HepG2 (cell line): ENCODE measurements around the gene LRIG1. TPM values are rescaled to one million over a fixed set of nuclear protein-coding genes. Genes with fewer than 3 reads are reported as not detected.

Experiments used
- CBX5 ChIP-seq: sonication (generic); formaldehyde crosslinking; IDR thresholded peaks from 2 replicates; pipeline ENCODE4 v1.4.0; 2020; ENCODE audit warnings: missing genetic modification reagents, borderline replicate concordance
- FIP1L1 ChIP-seq: fragments of 200-400 bp; formaldehyde crosslinking; IDR thresholded peaks from 2 replicates; pipeline ENCODE4 v1.6.1; 2018; ENCODE audit warnings: low read depth, mild to moderate bottlenecking, low read length, moderate library complexity, borderline replicate concordance; ENCODE audit not compliant: insufficient read depth
- FLYWCH1 ChIP-seq: sonication (generic); formaldehyde crosslinking; IDR thresholded peaks from 2 replicates; pipeline ENCODE4 v1.8.1; 2023; ENCODE audit warnings: mild to moderate bottlenecking, missing genetic modification reagents
- FOXA3 ChIP-seq: IDR thresholded peaks from 2 replicates; pipeline ENCODE4 v1.6.1; 2016; ENCODE audit warnings: missing genetic modification reagents, missing compliant biosample characterization
- GATAD2A ChIP-seq: IDR thresholded peaks from 2 replicates; pipeline ENCODE4 v1.6.1; 2016
- GLI4 ChIP-seq: sonication (generic); formaldehyde crosslinking; IDR thresholded peaks from 2 replicates; pipeline ENCODE4 v1.5.1; 2020; ENCODE audit warnings: missing genetic modification reagents, mild to moderate bottlenecking, moderate library complexity, borderline replicate concordance
- KLF13 ChIP-seq: sonication (generic); formaldehyde crosslinking; IDR thresholded peaks from 2 replicates; pipeline ENCODE4 v1.4.0; 2020; ENCODE audit warnings: mild to moderate bottlenecking, missing genetic modification reagents
- NONO ChIP-seq, 2 experiments: fragments of 450-650 bp in 1 of 2; sonication (generic) in 1 of 2; formaldehyde crosslinking in 1 of 2; IDR thresholded peaks in 1 of 2; conservative IDR thresholded peaks in 1 of 2; 2 replicates each; pipeline versions ENCODE4 v1.6.1 to v1.8.0; 2017 to 2022; ENCODE audit warnings: mild to moderate bottlenecking in 1 of 2, missing genetic modification reagents in 1 of 2, moderate library complexity in 1 of 2
- PLRG1 ChIP-seq: fragments of 450-650 bp; conservative IDR thresholded peaks from 2 replicates; pipeline ENCODE4 v1.6.1; 2016
- TCF12 ChIP-seq, 2 experiments: fragments of 450-650 bp in 1 of 2; sonication (generic) in 1 of 2; formaldehyde crosslinking in 1 of 2; IDR thresholded peaks; 2 replicates each; pipeline versions ENCODE4 v1.6.1 to v1.8.0; 2017 to 2022; ENCODE audit warnings: antibody characterized with exemption in 1 of 2, mild to moderate bottlenecking in 1 of 2, missing genetic modification reagents in 1 of 2, moderate library complexity in 1 of 2
- ZNF382 ChIP-seq: sonication (generic); formaldehyde crosslinking; IDR thresholded peaks from 2 replicates; pipeline ENCODE4 v1.5.0; 2020; ENCODE audit warnings: missing genetic modification reagents, mild to moderate bottlenecking, borderline replicate concordance
- ZNF616 ChIP-seq: sonication (generic); formaldehyde crosslinking; IDR thresholded peaks from 2 replicates; pipeline ENCODE4 v1.5.0; 2020; ENCODE audit warnings: low read depth, mild to moderate bottlenecking, missing genetic modification reagents
- ZNF747 ChIP-seq: sonication (generic); formaldehyde crosslinking; IDR thresholded peaks from 2 replicates; pipeline ENCODE4 v1.8.1; 2023; ENCODE audit warnings: missing genetic modification reagents, mild to moderate bottlenecking, borderline replicate concordance
- polyA plus RNA-seq, 8 experiments: library from polyadenylated mRNA; depleted of rRNA in 3 of 8; stranded (reverse) in 7 of 8; unstranded in 1 of 8; fragments of >200 nt; fragmentation: Illumina TruSeq in 4 of 8; extraction: Trizol in 4 of 8; gene quantifications; 2 replicates each; pipeline versions ENCODE4 v1.2.1 to v1.2.3, GENCODE V29; 2011 to 2016; ENCODE audit warnings: low read depth in 4 of 8, missing spikeins in 1 of 8, mixed read lengths in 1 of 8; ENCODE audit not compliant: insufficient read depth in 1 of 8
- total RNA-seq, 5 experiments: library from RNA; depleted of rRNA; stranded (reverse); fragments of >200 nt; fragmentation: Illumina TruSeq; extraction: Trizol; gene quantifications; 2 replicates each; pipeline ENCODE4 v1.2.3, GENCODE V29; 2016; ENCODE audit warnings: low read depth in 1 of 5
- TF ChIP-seq, protein P1 (sequence below): sonication (generic); formaldehyde crosslinking; conservative IDR thresholded peaks from 2 replicates; pipeline ENCODE4 v1.8.0; 2022; ENCODE audit warnings: missing genetic modification reagents
- TF ChIP-seq, protein P2 (sequence below): IDR thresholded peaks from 2 replicates; pipeline ENCODE4 v1.4.0; 2020; ENCODE audit warnings: mild to moderate bottlenecking, missing genetic modification reagents
- TF ChIP-seq, protein P3 (sequence below): sonication (generic); formaldehyde crosslinking; IDR thresholded peaks from 2 replicates; pipeline ENCODE4 v1.4.0; 2020; ENCODE audit warnings: missing genetic modification reagents, borderline replicate concordance
- TF ChIP-seq, protein P4 (sequence below): sonication (generic); formaldehyde crosslinking; IDR thresholded peaks from 2 replicates; pipeline ENCODE4 v1.8.1; 2023; ENCODE audit warnings: mild to moderate bottlenecking, missing genetic modification reagents, borderline replicate concordance
- TF ChIP-seq, protein P5 (sequence below): sonication (generic); formaldehyde crosslinking; IDR thresholded peaks from 2 replicates; pipeline ENCODE4 v1.4.0; 2020; ENCODE audit warnings: missing genetic modification reagents

The LRIG1 gene
- total and polyA plus RNA-seq, 2 of the 13 experiments (the other 11 are each of a cell fraction or from before 2014, with no cell fraction given) = 17.8 to 24.8 TPM

DNA sequence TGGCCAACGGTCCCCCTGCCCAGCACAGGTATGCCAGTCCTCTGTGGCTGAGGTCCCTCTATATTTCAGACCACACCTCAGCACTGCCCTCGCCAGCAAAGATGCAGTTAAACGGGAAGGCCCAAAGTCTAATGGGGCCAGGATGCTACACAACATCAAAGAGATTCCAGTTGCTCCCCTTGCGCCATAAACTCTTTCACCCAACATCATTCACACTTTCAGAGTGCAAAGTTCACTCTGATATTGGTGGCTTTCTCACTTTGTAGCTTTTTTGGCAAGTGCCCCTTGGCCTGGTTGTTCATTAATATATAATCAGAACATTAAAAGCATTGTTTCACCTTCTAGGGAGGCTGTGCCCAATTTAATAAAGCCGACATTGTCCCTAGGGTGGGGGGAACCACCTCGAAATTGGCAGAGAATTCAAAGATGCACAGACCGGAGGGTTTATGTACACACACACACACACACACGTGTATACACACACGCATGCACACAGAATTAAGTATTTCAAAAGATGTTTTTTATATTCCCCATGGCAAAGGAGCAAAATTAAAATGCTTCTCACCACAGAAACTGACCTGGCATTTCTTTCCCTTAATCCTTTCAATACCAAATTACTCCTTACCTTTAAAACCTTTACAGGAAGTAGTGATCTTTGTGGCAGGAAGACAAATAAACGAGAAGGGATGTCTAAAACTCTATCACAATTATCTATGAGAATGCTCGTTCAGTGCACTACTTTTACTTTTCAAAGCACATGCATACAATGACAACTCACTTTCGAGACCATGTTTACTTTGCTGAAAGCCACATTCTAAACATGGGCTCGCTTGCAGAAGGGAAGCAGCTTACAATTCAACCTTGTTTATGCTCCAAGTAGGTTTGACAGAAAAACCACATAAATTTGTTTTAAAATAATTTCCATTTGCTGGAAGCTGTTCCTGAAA lies 19.5 kb downstream of the LRIG1 start (continued):
- TF ChIP-seq, protein P1, sequence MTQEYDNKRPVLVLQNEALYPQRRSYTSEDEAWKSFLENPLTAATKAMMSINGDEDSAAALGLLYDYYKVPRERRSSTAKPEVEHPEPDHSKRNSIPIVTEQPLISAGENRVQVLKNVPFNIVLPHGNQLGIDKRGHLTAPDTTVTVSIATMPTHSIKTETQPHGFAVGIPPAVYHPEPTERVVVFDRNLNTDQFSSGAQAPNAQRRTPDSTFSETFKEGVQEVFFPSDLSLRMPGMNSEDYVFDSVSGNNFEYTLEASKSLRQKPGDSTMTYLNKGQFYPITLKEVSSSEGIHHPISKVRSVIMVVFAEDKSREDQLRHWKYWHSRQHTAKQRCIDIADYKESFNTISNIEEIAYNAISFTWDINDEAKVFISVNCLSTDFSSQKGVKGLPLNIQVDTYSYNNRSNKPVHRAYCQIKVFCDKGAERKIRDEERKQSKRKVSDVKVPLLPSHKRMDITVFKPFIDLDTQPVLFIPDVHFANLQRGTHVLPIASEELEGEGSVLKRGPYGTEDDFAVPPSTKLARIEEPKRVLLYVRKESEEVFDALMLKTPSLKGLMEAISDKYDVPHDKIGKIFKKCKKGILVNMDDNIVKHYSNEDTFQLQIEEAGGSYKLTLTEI = no peak
- TF ChIP-seq, protein P2, sequence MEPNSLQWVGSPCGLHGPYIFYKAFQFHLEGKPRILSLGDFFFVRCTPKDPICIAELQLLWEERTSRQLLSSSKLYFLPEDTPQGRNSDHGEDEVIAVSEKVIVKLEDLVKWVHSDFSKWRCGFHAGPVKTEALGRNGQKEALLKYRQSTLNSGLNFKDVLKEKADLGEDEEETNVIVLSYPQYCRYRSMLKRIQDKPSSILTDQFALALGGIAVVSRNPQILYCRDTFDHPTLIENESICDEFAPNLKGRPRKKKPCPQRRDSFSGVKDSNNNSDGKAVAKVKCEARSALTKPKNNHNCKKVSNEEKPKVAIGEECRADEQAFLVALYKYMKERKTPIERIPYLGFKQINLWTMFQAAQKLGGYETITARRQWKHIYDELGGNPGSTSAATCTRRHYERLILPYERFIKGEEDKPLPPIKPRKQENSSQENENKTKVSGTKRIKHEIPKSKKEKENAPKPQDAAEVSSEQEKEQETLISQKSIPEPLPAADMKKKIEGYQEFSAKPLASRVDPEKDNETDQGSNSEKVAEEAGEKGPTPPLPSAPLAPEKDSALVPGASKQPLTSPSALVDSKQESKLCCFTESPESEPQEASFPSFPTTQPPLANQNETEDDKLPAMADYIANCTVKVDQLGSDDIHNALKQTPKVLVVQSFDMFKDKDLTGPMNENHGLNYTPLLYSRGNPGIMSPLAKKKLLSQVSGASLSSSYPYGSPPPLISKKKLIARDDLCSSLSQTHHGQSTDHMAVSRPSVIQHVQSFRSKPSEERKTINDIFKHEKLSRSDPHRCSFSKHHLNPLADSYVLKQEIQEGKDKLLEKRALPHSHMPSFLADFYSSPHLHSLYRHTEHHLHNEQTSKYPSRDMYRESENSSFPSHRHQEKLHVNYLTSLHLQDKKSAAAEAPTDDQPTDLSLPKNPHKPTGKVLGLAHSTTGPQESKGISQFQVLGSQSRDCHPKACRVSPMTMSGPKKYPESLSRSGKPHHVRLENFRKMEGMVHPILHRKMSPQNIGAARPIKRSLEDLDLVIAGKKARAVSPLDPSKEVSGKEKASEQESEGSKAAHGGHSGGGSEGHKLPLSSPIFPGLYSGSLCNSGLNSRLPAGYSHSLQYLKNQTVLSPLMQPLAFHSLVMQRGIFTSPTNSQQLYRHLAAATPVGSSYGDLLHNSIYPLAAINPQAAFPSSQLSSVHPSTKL (CRISPR knock-in tag) = peak; percentile 100
- TF ChIP-seq ZNF747 (CRISPR knock-in tag) = peak; percentile 90
- no peak for TF ChIP-seq TCF12 (IDR thresholded peaks at IDR 0.05)
- peak; percentile 91; the same call in 1 of the 2 replicates for TF ChIP-seq TCF12 (CRISPR knock-in tag; IDR thresholded peaks at IDR 0.05)
- TF ChIP-seq, protein P3, sequence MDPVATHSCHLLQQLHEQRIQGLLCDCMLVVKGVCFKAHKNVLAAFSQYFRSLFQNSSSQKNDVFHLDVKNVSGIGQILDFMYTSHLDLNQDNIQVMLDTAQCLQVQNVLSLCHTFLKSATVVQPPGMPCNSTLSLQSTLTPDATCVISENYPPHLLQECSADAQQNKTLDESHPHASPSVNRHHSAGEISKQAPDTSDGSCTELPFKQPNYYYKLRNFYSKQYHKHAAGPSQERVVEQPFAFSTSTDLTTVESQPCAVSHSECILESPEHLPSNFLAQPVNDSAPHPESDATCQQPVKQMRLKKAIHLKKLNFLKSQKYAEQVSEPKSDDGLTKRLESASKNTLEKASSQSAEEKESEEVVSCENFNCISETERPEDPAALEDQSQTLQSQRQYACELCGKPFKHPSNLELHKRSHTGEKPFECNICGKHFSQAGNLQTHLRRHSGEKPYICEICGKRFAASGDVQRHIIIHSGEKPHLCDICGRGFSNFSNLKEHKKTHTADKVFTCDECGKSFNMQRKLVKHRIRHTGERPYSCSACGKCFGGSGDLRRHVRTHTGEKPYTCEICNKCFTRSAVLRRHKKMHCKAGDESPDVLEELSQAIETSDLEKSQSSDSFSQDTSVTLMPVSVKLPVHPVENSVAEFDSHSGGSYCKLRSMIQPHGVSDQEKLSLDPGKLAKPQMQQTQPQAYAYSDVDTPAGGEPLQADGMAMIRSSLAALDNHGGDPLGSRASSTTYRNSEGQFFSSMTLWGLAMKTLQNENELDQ = peak; percentile 45; the same call in 1 of the 2 replicates
- no peak for TF ChIP-seq NONO (IDR thresholded peaks at IDR 0.05)
- TF ChIP-seq NONO (CRISPR knock-in tag; conservative IDR thresholded peaks at IDR 0.05) = peak; percentile 86
- no peak for TF ChIP-seq ZNF382 (CRISPR knock-in tag)
- TF ChIP-seq, protein P4, sequence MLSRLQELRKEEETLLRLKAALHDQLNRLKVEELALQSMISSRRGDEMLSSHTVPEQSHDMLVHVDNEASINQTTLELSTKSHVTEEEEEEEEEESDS (CRISPR knock-in tag) = no peak
- no peak for TF ChIP-seq KLF13 (CRISPR knock-in tag)
- no peak for TF ChIP-seq FIP1L1
- TF ChIP-seq FOXA3 (CRISPR knock-in tag) = peak; percentile 95
- TF ChIP-seq, protein P5, sequence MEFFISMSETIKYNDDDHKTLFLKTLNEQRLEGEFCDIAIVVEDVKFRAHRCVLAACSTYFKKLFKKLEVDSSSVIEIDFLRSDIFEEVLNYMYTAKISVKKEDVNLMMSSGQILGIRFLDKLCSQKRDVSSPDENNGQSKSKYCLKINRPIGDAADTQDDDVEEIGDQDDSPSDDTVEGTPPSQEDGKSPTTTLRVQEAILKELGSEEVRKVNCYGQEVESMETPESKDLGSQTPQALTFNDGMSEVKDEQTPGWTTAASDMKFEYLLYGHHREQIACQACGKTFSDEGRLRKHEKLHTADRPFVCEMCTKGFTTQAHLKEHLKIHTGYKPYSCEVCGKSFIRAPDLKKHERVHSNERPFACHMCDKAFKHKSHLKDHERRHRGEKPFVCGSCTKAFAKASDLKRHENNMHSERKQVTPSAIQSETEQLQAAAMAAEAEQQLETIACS (CRISPR knock-in tag) = 0 out of 2 replicates have a peak, but pooled peaks have one; percentile 22
- TF ChIP-seq PLRG1 = no peak
- peak; percentile 58; the same call in 1 of the 2 replicates for TF ChIP-seq ZNF616
- TF ChIP-seq CBX5 (CRISPR knock-in tag) = peak; percentile 83; the same call in 1 of the 2 replicates
- TF ChIP-seq GATAD2A (CRISPR knock-in tag) = peak; percentile 99
- TF ChIP-seq FLYWCH1 = no peak
- TF ChIP-seq GLI4 (CRISPR knock-in tag) = no peak
